HG02885 (cell line): ENCODE results near the gene ADAMTS18.

Experiments used
- ATAC-seq: cut with Tn5 transposase; IDR thresholded peaks from one replicate; pipeline ENCODE4 v1.9.1; 2021; ENCODE audit warnings: mild to moderate bottlenecking; ENCODE audit not compliant: unreplicated experiment, poor library complexity

The ADAMTS18 gene

GRCh38 chr16:77331802-77332586 is 102.8 kb downstream of the ADAMTS18 start:
- ATAC-seq: no peak

DNA sequence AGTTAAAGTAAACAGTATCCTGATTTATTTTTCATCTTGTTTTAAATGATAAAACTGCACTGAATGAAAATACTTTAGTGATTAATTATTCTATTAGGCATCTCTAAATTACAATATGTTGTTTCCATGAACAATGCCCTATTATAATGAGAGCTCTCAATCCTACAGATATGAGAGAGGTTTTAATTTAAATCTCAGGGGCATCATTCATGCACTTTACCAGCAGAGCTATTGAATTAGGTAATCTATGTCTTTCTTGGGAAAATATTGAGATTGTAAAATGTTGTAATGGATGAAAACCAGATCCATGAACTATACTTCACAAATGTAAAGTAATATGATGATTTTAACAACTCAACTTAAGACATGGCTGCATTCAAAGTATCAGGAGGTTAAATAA is 103.8 kb downstream of the ADAMTS18 start:
- no peak for ATAC-seq

- ATAC-seq: no peak
Observed at GRCh38 chr16:77330332-77331042, 104.3 kb downstream of the ADAMTS18 start.

DNA sequence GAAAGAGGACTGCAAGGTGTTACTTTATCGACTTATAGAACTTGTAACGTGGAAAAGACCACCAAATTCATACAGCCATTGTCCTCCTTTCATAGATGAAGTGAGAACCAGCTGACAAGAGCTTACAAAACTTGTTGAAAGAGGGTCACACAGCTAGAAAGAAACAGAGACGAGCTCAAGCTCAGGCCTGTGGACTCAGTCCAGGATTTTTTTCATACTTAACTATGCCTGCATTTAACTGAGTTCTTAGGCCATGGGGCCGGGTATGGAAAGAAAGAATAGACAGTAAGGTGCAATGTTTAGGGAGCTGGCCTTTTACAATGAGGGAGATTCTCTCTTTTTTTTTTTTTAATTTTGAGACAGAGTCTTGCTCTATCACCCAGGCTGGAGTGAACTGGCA is 106.1 kb downstream of the ADAMTS18 start:
- no peak for ATAC-seq

GRCh38 chr16:77328274-77328673 is 106.6 kb downstream of the ADAMTS18 start:
- no peak for ATAC-seq

GRCh38 chr16:77327717-77328116 is 107.1 kb downstream of the ADAMTS18 start:
- peak; percentile 82 for ATAC-seq

- ATAC-seq: no peak
Observed at GRCh38 chr16:77324729-77325128, 110.1 kb downstream of the ADAMTS18 start.

- no peak for ATAC-seq
Observed at GRCh38 chr16:77323695-77324094, 111.1 kb downstream of the ADAMTS18 start.

- no peak for ATAC-seq
Observed at GRCh38 chr16:77322757-77323156, 112.1 kb downstream of the ADAMTS18 start.

DNA sequence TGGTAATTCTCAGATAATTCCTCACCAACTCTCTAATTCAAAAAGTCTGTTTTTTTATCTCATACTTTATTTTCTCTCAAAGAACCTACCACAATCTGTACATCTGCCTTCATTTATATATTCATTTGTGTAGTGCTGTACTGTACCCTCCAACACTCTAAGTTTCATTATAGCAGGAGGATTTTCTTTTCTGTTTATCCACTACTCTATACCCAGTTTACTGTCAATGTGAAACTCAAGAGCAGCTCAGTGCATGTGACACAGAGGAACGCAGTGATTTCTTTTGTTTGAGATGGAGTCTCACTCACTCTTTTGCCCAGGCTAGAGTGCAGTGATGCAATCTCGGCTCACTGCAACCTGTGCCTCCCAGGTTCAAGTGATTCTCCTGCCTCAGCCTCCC is 117.8 kb downstream of the ADAMTS18 start:
- no peak for ATAC-seq

GRCh38 chr16:77310877-77311276 is 124.0 kb downstream of the ADAMTS18 start:
- no peak for ATAC-seq

- no peak for ATAC-seq
Observed at GRCh38 chr16:77308163-77308561, 126.7 kb downstream of the ADAMTS18 start.

GRCh38 chr16:77307426-77308162 is 127.2 kb downstream of the ADAMTS18 start:
- no peak for ATAC-seq

DNA sequence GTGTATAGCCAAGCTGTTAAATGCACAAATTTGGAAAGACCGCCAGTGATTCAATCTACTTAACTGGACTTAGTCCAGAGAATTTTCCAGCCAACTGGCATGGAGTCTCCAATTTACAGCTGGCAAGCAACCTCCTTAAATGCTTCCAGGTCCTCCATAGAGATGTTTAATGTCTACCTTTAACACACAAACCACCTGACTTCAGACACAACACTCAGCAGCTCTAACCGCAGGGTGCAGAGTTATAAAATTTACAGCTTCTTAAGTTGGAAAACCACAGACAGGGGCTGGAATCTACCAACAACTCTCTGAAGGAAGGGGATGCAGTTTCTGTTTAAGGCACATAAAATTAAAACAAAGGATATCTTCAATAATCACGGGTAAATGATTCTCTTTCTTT is 128.8 kb downstream of the ADAMTS18 start:
- no peak for ATAC-seq

DNA sequence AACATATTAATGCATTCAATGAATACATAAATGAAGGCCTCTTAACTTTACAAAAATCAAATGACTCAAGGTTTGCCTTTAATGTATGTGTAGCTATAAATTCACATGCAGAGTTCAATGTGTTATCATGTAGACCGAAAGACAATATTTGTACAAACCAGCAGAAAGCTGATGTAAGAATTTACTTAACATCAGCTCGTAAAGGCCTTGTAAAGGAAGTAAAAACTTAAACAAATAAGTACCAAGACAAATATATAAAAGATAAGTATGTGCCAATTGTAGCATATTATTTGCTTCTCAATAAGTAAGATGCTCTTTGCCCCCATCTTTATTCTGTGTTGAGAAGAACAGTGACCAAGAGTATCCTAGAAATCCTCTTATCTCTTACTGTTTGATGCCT is 130.0 kb downstream of the ADAMTS18 start:
- no peak for ATAC-seq

GRCh38 chr16:77304134-77304533 is 130.7 kb downstream of the ADAMTS18 start:
- no peak for ATAC-seq

DNA sequence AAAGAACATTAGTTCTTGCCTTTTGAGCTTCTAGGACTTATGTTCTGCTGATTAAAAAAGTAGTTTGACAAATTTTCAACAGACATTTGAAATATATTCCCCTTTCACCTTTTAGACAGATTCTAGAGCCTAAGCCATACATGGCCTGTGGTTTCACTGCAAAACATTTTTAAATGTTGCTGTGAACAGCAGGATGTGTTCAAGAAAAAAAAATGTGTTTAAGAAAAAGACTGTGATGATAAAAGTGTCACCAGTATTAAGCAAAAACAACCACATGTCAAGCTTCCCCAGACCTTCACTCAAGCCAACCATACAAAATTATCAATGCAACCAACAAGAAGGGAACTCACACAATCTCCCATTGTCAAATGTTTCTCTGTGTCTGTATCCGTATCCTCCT is 132.2 kb downstream of the ADAMTS18 start:
- ATAC-seq: no peak

GRCh38 chr16:77302249-77302648 is 132.6 kb downstream of the ADAMTS18 start:
- no peak for ATAC-seq

- ATAC-seq: no peak
Observed at GRCh38 chr16:77300256-77300655, 134.6 kb downstream of the ADAMTS18 start.

DNA sequence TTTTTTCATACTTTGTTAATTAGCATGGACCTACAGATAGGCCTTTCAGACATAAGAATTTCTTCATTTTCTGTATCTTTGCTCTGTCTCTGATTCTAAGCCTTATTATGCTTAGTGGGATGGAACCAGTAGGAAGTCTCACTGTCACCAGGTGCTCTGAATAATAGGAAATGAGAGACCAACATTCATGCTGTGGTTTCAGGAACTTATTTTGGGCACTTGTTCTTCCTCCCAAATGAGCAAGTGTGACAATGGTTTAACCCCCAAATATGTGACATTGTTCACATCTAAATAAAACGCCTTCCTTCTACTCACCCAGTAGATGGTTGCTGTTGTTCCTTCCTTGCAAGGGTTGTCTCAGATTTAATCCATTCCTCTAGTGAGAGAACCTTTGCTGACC is 135.4 kb downstream of the ADAMTS18 start:
- ATAC-seq: peak; percentile 83
